ENCODE results near the gene MTHFD1L.

Gene MTHFD1L

DNA sequence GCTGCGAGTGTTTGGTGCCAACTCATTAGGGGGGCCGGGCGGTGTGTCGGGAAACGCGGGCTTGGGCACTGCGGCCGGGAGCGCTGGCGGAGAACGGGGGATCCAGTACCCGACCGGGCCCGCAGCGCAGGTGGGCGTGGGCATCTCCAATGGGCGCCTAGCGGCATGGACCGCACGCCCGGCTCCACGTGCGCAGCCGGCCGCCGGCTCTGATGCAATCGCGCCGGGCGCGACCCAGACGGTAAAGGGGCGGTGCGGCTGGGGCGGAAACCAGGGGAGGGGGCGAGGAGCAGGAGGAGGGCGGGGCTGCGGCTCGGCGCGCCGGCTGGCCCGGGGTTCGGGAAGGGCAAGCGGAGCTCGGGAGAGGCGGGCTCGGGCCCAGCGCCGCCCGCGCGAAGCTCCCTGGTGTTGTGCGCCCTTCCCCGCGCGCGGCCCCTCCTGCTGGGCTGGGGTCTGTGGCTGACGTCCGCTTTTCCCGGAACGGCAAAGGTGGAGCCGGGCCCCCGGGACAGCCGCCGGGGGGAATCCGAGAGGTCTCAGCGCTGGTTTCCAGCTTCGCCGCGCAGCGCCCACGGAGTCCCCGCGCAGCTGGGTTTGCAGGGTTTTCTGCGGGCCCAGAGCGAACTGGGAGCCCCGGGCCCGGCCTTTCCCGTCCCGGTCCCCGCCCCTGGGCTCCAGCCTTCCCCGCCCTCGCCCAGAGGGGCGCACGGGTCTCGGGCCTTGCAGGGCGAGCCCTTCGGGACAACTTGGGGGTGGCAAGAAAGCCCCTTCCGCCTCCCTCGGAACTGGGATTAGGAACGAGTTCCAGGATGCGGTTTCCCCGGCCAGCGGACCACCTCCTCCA is 867 bp downstream of the MTHFD1L start:
- DNase-seq (ENCODE audit: low read depth, low spot score), result peak; percentile 75

DNA sequence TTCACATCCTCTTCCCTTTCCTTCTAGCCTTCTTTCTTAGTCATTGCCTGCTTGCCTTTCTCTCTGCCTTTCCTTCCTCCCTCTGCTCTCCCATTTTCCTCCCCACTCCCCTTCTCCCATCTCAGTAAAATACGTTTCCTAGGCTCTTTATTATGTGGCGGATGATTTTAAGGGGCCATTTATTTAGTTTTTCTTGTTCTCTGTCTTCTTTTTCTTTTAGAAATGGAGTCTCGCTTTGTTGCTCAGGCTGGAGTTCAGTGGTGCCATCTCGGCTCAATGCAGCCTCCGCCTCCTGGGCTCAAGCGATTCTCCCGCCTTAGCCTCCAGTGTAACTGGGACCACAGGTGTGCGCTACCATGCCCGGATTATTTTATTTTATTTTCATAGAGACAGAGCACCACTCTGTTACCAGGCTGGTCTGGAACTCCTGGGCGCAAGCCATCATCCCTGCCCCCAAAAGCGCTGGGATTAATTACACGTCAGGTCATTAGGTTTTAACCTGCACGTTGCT is 1.5 kb downstream of the MTHFD1L start:
- DNase-seq (ENCODE audit: low read depth, low spot score), result no peak

DNA sequence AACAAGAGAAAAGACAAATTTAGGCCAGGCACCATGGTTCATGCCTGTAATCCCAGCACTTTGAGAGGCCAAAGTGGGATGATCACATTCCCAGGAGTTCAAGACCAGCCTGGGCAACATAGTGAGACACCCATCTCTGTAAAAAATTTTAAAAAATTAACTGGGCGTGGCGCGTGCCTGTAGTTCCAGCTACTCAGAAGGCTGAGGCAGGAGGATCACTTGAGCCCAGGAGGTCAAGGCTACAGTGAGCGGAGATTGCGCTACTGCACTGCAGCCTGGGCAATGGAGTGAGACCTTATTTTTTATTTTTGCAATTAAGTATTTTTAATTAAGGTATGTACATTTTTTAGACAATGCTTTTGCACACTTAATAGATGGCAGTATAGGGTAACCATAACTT is 3.3 kb downstream of the MTHFD1L start:
- no peak for DNase-seq (ENCODE audit: low read depth, low spot score)

DNA sequence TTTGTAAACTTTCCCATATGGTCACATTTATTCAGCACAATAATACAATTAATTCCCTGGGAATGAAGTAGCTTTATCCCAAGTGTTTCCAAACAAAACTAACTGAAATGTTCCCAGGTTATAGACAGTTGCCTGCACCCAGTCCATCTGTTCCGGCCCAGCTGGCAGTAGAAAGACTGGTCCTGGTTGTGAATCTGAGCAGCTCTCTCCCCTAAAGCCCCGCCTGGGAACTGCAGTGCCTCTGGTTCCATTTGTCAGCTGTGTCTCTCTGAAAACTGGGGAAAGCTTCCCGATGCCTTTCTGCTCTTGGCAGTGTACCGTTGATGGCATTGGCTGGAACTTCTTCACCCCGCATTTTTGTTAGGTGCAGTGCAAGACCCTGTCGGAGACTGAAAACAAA is 8.7 kb downstream of the MTHFD1L start:
- no peak for DNase-seq (ENCODE audit: low read depth, low spot score)

DNA sequence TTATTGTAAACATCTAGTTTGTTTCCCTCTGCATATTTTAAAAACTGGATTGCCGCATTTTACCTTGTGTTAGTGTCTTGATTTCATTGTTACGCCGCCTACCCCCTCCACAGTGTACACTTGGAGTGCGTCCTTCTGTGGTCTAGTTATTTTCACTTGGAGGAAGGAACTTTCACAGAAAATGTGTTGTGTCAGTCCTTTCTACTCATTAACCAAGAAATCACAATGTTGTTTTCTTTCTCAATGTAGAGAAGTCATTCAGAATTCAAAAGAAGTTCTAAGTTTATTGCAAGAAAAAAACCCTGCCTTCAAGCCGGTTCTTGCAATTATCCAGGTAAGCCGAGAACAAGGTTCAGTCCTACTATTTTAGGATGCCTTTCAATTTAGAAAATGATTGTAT is 10.3 kb downstream of the MTHFD1L start:
- DNase-seq (ENCODE audit: low read depth, low spot score), result no peak

DNA sequence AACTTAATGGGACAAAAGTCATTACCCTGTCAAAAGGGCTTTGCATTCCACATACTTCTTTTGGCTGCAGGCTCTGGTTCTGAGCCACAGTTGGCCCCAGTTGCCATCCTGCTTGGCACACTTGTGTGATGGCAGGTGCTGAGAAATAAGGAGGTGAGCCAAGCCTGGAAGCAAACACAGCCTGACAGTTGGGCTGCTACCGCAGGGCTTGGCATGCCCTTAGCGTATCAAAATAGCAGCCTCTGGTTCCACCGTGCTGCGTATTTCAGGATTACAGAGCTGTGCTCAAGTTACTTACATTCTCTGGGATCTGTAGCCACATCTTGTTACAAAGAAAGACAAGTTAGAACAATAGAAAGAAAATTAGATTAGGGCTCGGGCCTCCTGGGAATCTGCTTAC is 11.1 kb downstream of the MTHFD1L start:
- DNase-seq (ENCODE audit: low read depth, low spot score), result no peak

DNA sequence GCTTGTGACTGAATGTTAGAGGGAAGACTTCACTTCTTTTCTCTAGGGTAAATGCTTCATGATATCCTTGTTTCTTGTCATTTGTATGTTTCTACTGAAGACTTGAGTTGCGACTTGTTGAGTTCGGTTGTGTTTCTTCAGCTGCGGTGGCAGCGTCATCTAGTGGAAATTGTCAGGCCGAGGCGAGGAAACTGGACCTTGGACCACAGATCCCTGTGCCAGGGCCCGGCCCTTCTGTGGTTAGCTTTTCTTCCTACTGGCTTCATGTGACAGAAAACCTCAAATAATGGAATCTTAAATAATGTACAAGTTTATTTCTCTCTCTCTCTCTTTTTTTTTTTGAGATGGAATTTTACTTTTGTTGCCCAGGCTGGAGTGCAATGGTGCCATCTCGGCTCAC is 12.4 kb downstream of the MTHFD1L start:
- no peak for DNase-seq (ENCODE audit: low read depth, low spot score)

DNA sequence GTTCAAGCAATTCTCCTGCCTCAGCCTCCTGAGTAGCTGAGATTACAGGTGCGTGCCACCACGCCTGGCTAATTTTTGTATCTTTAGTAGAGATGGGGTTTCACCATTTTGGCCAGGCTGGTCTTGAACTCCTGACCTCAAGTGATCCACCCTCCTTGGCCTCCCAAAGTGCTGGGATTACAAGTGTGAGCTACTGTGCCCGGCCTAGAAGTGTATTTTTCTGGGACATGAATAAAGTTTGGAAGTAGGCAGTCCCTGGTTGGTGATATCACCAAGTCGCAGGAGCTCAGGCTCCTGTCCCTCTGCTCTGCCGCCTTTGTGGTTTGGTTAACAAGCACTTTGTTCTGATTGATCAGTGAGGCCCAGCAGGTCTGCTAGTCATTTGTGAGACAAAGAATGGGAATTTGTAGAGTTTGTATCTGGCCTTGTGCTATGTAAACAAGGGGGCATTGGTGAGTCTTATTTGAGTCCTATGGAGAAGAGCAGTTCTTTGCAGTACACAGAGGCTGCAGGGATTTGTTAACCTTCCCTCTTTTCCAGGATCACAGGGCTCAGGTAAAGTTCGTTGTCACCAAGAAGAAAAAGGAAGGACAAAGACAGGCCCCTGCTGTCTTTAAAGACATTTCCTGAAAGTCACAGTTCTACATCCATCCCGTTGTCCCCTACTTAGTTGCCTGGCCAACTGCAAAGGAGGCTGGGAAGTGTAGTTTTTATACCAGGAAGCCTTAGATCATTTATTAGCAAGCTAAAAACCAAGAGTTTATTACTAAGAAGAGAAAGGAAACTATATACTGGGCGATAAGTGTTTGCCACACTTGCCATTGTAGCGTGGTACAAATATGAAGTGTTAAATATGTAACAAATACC is 13.1 kb downstream of the MTHFD1L start:
- DNase-seq (ENCODE audit: low read depth, low spot score), result no peak

DNA sequence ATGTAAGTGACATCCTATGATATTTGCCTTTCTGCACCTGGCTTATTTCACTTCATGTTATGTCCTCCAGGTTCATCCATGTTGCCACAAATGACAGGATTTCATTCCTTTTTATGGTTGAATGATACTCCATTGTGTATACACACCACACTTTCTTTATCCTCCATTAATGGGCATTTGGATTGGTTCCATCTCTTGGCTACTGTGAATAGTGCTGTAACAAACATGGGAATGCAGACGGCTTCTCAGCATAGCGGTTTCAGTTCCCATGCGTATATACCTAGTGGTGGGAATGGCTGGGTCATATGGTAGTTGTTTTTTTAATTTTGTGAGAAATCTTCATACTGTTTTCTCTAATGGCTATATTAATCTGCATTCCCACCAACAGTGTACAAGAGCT is 14.8 kb downstream of the MTHFD1L start:
- DNase-seq (ENCODE audit: low read depth, low spot score), result no peak

DNA sequence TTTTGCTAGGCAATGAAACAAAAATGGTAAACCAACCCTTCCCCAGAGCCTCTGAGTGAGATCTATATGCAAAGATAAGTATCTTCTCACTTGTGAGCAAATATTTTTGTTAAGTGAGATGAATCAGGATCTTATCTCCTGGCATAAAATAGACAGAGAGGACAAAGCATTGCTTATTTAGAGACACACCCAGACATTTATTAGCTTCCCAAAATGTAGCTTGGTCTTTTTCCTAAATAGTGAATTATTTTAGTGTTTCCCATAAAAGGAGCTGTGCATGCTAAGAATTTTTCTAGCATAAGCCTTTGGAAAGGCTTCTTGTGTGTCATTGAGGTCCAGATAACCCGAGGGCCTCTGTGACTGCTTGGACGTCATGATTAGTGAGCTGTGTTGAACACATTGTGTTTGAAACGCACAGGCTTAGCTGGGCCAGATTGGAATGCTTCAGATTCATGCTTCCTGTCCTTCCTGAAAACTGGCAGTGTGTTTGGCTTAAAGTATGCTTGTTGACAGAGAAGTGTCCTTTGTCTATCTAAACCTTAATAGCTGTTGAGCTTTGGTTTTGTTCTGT is 16.5 kb downstream of the MTHFD1L start:
- no peak for DNase-seq (ENCODE audit: low read depth, low spot score)

DNA sequence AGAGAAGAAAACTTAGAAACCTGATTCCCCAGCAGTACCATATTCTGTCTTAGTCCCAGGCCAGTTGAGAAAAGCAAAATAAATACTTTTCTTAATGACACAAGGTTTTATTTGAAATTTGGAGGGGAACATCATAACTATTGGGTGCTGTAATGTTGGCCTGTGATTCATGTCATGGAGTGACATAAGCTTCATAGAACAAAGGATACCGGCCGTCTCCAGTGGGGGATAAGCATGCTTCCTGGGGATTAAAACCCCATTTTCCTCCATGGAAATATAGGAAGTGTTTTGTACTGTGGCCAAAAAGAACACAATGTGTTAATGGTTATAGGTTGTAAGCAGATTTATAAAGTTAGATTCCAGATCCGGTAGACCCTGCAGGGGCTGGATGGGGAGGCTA is 18.0 kb downstream of the MTHFD1L start:
- no peak for DNase-seq (ENCODE audit: low read depth, low spot score)

DNA sequence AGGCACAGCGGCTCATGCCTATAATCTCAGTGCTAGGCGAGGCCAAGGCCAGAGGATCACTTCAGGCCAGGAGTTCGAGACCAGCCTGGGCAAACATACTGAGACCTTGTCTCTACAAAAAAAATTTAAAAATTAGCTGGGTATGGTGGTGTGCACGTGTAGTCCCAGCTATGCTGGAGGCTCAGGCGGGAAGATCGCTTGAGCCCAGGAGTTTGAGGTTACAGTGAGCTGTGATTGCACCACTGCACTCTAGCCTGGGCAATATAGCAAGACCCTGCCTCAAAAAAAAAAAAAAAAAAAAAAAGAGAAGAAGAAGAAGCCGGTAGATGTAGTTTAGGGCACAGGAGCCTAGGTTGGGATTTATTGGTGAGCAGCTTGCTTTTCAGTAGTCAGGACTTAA is 20.7 kb downstream of the MTHFD1L start:
- no peak for DNase-seq (ENCODE audit: low read depth, low spot score)

DNA sequence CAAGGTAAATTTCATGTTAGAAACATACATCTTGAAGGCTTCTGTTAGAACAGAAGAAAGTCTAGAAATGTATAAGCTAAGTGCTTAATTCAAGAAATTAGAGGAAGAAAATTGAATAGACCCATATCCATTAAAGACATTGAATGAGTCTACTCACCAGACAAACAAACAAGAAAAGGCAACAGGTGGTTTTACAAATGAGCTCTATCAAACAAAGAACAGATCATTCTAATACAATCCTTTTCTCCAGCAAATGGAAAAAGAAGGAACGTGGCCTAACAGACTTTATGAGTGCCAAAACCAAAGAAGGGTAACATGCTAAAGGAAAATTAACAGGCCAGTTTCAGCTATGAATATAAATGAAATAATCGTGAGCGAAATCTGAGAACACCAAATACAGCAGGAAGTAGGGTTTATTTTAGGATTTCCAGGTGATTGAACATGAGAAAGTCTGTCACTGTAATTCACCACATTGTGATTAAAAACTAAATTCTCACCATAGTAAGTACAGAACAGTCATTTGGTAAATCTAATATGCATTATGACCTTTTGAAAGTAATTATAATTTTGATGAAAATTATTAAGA is 22.6 kb downstream of the MTHFD1L start:
- no peak for DNase-seq (ENCODE audit: low read depth, low spot score)

DNA sequence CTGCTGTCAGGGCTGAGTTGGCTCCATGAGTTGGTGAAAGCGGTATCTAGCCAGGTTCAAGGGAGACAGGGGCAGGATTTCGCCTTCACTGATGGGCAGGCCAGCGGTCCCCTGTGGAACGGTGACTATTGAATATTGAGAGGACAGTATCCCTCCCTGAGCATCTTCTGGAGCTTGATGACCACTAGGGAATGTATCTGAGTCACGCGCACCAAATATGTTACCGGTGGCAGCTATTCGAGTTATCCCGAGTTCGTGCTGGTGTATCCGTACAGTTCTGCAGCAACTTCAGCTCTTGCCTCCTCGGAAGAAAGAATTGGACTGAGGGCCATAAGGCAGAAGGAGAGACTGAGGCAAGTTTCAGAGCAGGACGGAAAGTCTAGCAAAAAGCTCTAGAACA is 24.8 kb downstream of the MTHFD1L start:
- DNase-seq (ENCODE audit: low read depth, low spot score), result no peak

DNA sequence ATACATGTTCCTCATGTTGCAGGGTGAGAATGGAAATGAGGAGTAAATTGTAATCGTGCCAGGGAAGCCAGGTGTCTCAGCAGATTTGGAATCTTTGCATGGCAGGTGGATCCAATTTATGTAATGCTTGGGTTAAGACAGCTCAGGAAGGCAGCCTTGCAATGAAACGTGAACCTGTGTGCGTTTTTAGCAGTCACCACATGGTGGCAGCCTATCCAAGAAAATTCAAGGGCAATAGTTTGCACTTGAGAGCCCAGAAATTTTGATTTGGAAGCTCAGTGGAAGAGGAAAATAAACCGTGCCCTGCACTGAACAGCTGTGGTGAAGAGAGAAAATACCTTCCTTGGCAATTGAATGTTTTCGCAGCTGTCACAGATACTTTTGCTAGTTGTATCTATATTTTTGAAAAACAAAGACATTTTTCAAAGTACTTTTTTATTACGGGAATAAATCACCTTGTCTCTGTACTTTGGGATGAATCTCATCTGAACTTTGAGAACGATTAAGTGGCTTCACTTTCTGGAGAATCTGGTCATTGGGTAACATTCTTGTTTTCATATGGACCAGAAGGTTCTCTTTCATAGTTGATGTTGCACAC is 26.5 kb downstream of the MTHFD1L start:
- peak; percentile 75 for DNase-seq (ENCODE audit: low read depth, low spot score)

DNA sequence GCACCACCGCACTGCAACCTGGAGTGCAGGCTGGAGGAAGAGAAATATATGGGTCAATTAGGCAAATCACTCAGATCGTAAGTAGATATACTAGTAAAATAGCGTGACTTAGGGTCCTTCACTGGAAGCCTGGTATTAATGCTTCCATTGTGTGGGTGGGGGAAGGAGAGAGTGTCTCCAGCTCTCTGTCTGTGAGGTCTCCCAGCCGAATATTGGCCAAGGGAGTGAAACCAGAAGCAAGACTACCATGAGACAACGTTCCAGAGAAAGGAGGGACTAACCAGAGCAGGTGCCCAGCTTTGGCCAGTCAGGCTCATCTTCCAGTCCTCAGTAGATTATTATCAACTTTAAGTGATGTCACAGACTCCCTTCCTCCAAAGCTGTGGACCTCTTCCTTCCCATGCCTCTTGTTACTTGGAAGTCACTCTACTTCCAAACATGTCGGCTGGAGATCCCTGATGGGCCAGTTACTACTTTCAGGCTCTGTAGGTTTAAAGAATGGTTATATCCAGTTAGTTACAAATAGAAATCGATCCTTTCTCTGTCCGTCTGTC is 28.8 kb downstream of the MTHFD1L start:
- no peak for DNase-seq (ENCODE audit: low read depth, low spot score)

DNA sequence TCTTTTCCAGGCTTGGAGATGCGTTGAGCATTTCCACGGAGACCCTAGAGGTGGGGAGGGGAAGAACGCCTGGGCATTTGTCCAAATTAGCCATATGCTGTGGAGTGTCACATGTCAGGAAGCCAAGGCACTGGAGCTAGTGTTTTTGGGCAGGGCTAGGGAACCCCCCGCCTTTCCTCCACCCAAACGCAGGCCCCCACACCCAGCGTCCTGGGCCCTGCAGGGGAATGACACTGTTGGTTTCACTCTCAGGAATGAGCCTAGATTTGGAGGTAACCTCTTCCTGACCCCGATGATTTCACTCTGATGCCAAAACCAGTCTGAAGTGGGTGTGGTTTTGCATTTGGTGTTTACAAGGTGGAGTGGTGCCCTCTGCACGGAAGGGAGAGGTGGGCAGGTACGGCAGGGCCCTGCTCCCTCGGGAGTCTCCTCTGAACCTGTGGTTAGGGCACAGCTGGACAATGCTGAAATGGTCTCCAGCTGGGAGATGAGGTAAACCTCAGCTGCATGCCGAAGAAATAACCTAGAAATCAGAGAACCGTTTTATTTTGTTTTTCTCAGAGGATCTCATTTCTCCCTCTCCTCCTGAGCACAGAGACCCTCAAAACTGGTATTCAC is 29.5 kb downstream of the MTHFD1L start:
- DNase-seq (ENCODE audit: low read depth, low spot score), result peak; percentile 27

DNA sequence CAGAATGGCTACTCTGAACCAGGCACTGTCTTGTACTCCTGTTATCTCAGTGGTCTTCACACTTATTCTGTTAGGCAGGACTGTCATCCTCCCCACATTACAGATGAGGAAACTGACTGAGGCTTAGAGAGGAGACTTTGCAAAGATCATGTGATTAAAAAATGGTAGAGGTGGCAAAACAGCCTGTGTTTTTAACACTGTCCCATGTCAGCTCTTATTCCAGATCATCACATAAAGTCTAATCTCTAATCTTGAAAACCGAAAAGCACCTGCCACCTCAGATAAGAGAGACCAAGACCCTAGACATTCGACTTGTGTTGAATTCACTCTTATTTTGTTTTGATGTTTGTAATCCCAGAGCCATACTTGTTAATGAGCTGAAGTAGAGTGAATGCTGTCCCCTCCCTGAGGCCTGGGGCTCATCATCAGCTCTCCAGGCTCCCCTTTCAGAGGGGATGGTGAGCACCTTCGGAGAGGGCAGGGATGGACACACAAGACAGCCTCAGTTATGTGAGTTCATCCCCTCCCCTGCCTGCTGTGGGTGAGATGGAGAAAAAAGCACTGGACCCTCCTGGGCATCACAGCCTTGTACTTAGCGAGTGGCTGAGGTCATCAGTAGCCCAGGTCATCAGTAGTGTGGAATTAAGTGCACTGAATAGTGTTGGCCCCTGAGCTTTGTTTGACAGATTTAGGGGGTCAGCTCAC is 30.6 kb downstream of the MTHFD1L start:
- no peak for DNase-seq (ENCODE audit: low read depth, low spot score)

DNA sequence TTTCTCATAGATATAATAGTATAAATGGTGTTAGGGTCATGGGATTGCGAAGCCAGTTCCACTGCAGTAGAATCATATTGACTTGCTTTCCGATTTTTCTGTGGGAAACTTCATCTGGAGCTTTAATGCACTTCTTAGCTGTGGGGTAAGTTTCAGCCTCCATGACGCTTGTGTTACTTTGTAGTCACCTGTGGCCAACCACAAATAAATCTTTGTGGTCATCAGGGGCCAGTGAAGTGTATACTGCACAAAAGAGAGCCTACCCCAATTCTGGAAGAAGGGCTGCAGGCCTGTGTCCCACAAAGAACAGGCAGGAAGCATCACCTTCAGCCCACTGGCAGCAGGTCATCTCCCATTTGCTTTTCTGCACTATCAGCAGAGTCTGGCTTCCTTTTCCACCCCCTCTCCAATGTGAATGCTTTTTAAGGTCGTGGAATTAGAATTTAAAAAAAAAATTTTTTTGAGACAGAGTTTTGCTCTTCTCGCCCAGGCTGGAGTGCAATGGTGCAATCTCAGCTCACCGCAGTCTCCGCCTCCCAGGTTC is 32.0 kb downstream of the MTHFD1L start:
- no peak for DNase-seq (ENCODE audit: low read depth, low spot score)
